Thoracic aorta (tissue), 2 donors: Measurements from ENCODE around the gene HNRNPL. TPM values are rescaled to one million over a fixed set of nuclear protein-coding genes. Genes with fewer than 3 reads are reported as not detected.
"Not testable (repeated sequence)": the region's sequence is repeated elsewhere in the genome, so short reads cannot be mapped to it uniquely, and the experiment has no call there.

Source experiments
- ATAC-seq: fragments of 150-250 bp; one replicate; pipeline ENCODE4 v1.8.0; 2017; ENCODE audit warnings: low read depth; ENCODE audit not compliant: insufficient number of reproducible peaks, low FRiP score
- DNase-seq: peaks from one replicate; pipeline ENCODE4 v3.0.0-alpha.2; 2020; ENCODE audit warnings: low spot score
- H3K27ac ChIP-seq, 2 donors: fragments of 200-600 bp; sonication (generic); 1 replicate in 1 of 2; 2 replicates in 1 of 2; pipeline ENCODE4 v1.5.1; 2016; ENCODE audit warnings: mild to moderate bottlenecking in 2 of 2, moderate library complexity in 2 of 2
- H3K27me3 ChIP-seq: fragments of 200-600 bp; sonication (generic); replicated peaks from 2 replicates; pipeline ENCODE4 v1.6.0; 2016; ENCODE audit warnings: mild to moderate bottlenecking; ENCODE audit not compliant: insufficient read depth
- H3K36me3 ChIP-seq: fragments of 200-600 bp; sonication (generic); one replicate; pipeline ENCODE4 v1.5.1; 2016
- H3K4me1 ChIP-seq, 2 donors: fragments of 200-600 bp; sonication (generic); 1 replicate in 1 of 2; 2 replicates in 1 of 2; pipeline versions ENCODE4 v1.5.1 to v1.6.0; 2016; ENCODE audit warnings: low read depth in 2 of 2, mild to moderate bottlenecking in 1 of 2; ENCODE audit not compliant: control insufficient read depth in 1 of 2
- H3K4me3 ChIP-seq: fragments of 200-600 bp; sonication (generic); 2 replicates; pipeline ENCODE4 v1.5.1; 2016; ENCODE audit warnings: mild to moderate bottlenecking
- H3K9me3 ChIP-seq: fragments of 200-600 bp; sonication (generic); 2 replicates; pipeline ENCODE4 v1.5.1; 2016
- total RNA-seq, 2 donors: library from RNA; depleted of rRNA; stranded (reverse); fragments of >200 nt; gene quantifications; one replicate each; pipeline versions ENCODE4 v1.1.0 to v1.2.3, GENCODE V29; 2016
- TF ChIP-seq, protein P1 (sequence below): fragments of 200-600 bp; sonication (generic); IDR thresholded peaks from one replicate; pipeline ENCODE4 v1.5.1; 2019; ENCODE audit warnings: antibody characterized with exemption

Gene HNRNPL
- total RNA-seq, 2 donors from 2014 or later: 153 to 167 TPM

DNA sequence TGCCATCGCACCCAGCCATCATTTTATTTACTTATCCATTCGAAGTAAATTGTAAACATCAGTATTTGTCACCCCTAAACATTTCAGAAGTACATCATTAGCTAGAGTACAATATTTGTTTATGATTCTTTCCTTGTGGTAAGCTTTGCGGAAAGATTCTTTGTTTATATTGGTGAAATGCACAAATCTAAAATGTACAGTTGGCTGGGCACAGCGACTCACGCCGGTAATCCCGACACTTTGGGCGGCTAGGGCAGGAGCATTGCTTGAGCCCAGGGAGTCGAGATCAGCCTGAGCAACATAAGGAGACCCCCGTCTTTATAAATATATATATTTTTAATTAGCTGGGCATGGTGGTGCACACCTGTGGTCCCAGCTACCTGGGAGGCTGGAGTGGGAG is 50.7 kb downstream of the HNRNPL start:
- Histone ChIP-seq H3K9me3 (no peaks in the 10 kb centered on the region), H3K27ac (no peak overlapping the region), H3K27me3 (no peaks in the 10 kb centered on the region), H3K4me1 (no peaks in the 10 kb centered on the region), H3K36me3 (no peaks in the 10 kb centered on the region), H3K4me3 (no peak overlapping the region)
- DNase-seq (no peak), ATAC-seq (no peak)
- TF ChIP-seq, protein P1, sequence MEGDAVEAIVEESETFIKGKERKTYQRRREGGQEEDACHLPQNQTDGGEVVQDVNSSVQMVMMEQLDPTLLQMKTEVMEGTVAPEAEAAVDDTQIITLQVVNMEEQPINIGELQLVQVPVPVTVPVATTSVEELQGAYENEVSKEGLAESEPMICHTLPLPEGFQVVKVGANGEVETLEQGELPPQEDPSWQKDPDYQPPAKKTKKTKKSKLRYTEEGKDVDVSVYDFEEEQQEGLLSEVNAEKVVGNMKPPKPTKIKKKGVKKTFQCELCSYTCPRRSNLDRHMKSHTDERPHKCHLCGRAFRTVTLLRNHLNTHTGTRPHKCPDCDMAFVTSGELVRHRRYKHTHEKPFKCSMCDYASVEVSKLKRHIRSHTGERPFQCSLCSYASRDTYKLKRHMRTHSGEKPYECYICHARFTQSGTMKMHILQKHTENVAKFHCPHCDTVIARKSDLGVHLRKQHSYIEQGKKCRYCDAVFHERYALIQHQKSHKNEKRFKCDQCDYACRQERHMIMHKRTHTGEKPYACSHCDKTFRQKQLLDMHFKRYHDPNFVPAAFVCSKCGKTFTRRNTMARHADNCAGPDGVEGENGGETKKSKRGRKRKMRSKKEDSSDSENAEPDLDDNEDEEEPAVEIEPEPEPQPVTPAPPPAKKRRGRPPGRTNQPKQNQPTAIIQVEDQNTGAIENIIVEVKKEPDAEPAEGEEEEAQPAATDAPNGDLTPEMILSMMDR: no peak

DNA sequence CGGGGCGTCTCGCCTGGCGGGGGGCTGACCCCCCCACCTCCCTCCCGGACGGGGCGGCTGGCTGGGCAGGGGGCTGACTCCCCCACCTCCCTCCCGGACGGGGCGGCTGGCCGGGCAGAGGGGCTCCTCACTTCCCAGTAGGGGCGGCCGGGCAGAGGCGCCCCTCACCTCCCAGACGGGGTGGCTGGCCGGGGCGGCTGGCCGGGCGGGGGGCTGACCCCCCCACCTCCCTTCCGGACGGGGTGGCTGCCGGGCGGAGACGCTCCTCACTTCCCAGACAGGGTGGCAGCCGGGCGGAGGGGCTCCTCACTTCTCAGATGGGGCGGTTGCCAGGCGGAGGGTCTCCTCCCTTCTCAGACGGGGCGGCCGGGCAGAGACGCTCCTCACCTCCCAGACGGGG is 52.0 kb downstream of the HNRNPL start:
- not testable (repeated sequence) for H3K9me3 ChIP-seq, H3K36me3 ChIP-seq, H3K27ac ChIP-seq, H3K4me1 ChIP-seq, H3K4me3 ChIP-seq, ATAC-seq, DNase-seq, H3K27me3 ChIP-seq

DNA sequence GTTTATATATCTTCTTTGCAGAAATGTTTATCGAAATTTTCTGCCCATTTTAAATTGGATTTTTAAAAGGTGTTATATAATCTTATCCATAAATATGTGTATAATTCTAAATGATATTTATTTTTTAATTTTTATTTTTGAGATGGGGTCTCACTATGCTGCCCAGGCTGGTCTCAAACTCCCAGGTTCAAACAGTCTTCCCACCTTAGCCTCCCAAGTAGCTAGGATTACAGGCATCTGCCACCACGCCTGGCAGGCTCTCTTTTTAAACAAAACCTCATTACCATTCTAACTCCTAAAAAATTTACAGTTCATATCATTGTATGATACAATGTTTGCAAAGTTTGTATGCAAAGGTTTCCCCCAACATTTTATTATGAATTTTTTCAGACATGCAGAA is 53.6 kb downstream of the HNRNPL start:
- no peaks in the 10 kb centered on the region for H3K27me3 ChIP-seq
- H3K9me3 ChIP-seq: no peaks in the 10 kb centered on the region
- peaks cover 0 to 3% of the 10 kb centered on the region in 2 donors for H3K4me1 ChIP-seq
- no peak overlapping the region for H3K27ac ChIP-seq
- TF ChIP-seq, protein P1: no peak
- H3K4me3 ChIP-seq: no peak overlapping the region
- H3K36me3 ChIP-seq: no peaks in the 10 kb centered on the region
- no peak for DNase-seq
- no peak for ATAC-seq

DNA sequence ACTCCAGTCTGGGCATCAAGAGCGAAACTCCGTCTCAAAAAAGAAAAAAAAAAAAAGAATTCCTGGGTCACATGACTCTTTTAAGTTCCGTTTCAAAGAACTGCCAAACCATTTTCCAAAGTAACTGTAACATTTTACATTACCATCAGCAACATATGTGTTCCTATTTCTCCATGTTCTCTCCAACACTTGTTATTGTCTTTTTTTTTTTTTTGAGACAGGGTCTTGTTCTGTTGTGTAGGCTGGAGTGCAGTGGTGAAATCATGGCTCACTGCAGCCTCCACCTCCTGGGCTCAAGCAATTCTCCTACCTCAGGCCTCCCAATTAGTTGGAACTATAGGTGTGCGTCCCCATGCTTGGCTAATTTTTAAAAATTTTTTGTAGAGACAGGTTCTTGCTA is 54.2 kb downstream of the HNRNPL start:
- Histone ChIP-seq H3K27ac (no peak overlapping the region), H3K4me1 (peaks cover 0 to 3% of the 10 kb centered on the region in 2 donors), H3K27me3 (no peaks in the 10 kb centered on the region), H3K9me3 (no peaks in the 10 kb centered on the region), H3K4me3 (no peak overlapping the region), H3K36me3 (no peaks in the 10 kb centered on the region)
- ATAC-seq (no peak), DNase-seq (no peak)
- TF ChIP-seq, protein P1: no peak

DNA sequence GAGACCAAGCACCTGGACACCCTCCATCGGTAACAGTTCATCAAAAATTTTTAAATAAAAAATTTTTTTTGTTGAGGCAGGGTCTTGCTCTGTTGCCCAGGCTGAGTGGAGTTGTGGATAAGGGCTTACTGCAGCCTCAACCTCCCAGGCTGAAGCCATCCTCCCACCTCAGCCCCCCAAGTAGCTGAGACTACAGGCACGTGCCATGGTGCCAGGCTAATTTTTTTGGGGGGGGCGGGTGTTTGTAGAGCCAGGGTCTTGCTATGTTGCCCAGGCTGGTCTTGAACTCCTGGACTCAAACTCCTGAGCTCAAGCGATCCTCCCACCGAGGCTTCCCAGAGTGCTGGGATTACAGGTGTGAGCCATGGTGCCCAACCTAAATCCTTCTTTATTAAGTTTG is 56.1 kb downstream of the HNRNPL start:
- DNase-seq (no peak), ATAC-seq (no peak)
- TF ChIP-seq, protein P1: no peak

DNA sequence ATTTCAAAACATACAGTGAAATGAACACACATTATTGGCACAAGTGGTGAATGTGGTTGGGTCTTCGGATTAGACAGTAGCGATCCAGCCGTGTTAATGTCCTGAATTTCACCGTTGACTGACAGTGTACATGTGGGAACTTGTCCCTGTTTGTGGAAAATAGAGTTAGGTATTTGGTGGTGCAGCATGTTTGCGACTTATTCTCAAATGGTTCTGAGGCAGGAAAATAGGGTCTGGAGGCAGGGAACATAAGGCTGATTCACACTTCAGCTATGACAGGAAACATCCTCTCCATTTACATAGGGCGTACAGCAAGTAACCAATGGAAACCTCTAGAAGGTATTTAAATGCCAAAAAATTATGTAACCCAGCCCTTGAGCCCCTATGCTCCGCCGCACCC is 56.6 kb downstream of the HNRNPL start:
- Histone ChIP-seq H3K36me3 (no peaks in the 10 kb centered on the region), H3K27me3 (no peaks in the 10 kb centered on the region), H3K4me1 (peaks cover 0 to 3% of the 10 kb centered on the region in 2 donors), H3K27ac (no peak overlapping the region), H3K9me3 (no peaks in the 10 kb centered on the region), H3K4me3 (no peak overlapping the region)
- TF ChIP-seq, protein P1: no peak
- no peak for ATAC-seq
- DNase-seq: no peak

More for the DNA sequence above, 56.1 kb downstream of the HNRNPL start:
- Histone ChIP-seq H3K27me3 (no peaks in the 10 kb centered on the region), H3K36me3 (no peaks in the 10 kb centered on the region), H3K27ac (no peak overlapping the region), H3K4me3 (no peak overlapping the region), H3K4me1 (peaks cover 0 to 3% of the 10 kb centered on the region in 2 donors), H3K9me3 (no peaks in the 10 kb centered on the region)
